HL-60/S4 treated with phorbol 12-myristate 13-acetate at 8.2 ng/mL for 4 days and 3 days (cell line): ENCODE measurements around the gene SNAPC4.

ENCODE experiments used
- in situ Hi-C: fragments of 300-500 bp; cut with MboI; formaldehyde crosslinking; loops from 2 replicates; pipeline ENCODE4 v1.15.0; 2022; ENCODE audit warnings: low sequenced_read_pairs

The SNAPC4 gene

GRCh38 chr9:136393531-136393930 is 6.4 kb downstream of the SNAPC4 start:
- in situ Hi-C loops: no loop called here

- in situ Hi-C loops: no loop called here
These were observed 7.2 kb downstream of the SNAPC4 start for GRCh38 chr9:136392538-136393449.

DNA sequence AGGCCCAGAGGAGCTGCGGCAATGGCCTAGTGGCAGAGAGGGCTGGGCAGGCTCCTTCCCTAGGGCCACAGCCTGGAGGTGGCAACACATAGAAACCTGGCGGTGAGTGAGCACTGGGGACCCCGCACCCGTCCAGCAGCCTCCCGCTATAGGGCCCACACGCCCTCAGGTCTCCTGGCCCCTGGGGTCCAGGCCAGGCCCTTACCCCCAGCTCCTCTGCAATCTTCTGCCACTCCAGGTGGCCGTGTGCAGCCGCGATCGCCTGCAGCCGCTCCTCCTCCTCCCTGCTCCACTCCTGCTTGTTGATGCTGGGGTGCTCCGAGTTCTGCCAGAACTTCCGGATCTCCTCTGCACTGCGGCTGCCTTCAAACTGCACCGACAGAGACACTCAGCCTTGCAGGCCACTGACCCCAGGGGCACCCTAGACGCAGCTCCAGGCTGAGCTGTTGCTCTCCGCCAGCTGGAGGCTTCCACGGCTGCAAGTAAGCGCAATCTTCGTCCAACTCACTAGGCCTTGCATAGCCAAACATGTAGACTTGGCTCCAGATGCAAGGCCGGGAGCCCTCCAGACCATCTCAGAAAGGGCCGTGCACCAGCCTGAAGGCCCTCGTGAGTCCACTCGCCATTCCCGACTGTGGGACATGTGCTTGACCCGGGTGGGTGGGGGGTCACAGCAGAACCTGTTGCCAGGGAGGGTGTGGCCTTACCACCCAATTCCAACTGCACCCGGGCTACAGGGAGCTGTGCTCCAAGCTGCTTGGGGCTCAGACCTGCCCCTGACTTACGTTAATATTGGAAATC is 8.0 kb downstream of the SNAPC4 start:
- in situ Hi-C loops: no loop called here

- in situ Hi-C loops: no loop called here
These were observed 10.6 kb downstream of the SNAPC4 start for GRCh38 chr9:136389396-136389795.

GRCh38 chr9:136387217-136387616 is 12.8 kb downstream of the SNAPC4 start:
- in situ Hi-C loops: no loop called here

GRCh38 chr9:136386018-136386417 is 14.0 kb downstream of the SNAPC4 start:
- in situ Hi-C loops: no loop called here

DNA sequence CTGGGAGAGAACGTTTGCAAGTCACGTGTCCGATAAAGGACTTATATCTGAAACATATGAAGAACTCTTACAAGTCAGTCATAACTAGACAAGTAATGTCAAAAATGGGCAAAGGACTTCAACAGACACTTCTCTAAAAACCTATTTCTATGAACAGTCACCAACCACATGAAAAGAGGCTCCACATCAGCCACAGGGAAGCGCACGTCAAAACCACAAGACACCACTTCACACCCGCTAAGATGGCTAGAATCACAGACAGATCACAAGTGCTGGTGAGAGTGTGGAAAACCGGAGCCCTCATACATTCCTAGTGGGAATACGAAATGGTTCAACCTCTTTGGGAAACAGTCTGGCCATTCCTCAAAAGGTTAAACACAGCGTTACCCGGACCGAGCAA is 15.0 kb downstream of the SNAPC4 start:
- in situ Hi-C loops: no loop called here

DNA sequence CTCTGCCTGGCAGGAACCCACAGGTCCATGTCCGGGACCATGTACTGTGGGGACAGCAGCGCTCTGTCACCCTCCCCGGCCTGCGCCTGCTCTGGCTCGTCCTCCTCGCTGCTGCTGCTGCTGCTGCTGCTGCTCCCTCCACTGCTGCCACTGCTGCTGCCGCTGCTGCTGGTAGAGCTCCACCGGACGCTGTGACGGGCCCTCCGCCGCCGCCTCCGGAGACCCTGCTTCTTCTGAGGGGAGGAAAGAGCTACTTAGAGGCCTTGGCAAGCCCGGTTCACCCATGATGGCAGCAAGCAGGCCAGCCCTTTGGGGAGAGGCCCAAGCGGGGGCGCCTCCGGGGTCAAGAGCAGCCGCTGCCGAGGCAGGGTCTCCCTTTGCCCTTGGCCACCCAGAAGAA is 16.5 kb downstream of the SNAPC4 start:
- in situ Hi-C loops: no loop called here

DNA sequence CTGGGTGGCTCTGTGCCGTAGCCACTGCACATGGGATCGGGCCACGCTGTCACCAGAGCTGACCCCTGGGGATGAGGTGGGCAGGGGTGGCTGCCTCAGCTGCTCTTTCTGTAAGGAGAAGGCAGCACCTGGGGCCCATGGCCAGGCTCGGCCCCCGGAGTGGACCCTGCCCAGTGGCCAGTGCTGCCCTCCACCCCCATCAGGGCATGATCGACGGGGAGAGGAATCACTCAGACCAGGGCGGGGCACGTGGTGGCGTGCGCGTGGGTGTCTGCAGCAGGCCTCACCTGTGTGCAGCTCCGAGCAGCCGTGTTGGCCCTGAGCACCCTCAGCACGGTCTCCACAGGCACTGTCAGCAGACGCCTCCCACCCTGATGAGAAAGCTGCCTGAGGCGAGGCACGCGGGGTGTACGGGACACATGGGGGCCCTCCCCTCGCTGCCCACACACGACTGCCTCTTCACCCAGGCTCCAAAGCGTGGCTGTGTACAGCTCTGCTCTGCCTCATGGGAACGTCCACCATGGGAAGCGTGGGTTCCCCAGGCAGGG is 17.9 kb downstream of the SNAPC4 start:
- in situ Hi-C loops: no loop called here

DNA sequence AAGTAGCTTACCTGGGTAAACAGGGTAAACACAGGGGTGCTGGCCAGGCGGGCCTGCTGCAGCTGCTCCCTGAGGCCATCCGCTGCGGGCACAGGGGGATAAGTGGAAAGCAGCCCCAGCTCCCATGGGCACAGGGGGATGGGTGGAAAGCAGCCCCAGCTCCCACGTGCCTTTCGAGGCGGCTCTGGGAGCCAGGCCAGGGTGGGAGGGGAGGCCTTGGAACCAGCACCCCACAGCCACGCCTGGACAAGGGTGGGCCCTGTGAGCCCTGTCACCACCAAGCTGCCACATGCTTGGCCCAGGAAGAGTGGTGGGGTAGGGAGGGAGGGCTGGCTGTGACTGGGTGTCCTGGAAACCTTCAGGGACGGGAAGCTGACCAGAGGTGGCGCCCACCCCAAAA is 18.7 kb downstream of the SNAPC4 start:
- in situ Hi-C loops: no loop called here

DNA sequence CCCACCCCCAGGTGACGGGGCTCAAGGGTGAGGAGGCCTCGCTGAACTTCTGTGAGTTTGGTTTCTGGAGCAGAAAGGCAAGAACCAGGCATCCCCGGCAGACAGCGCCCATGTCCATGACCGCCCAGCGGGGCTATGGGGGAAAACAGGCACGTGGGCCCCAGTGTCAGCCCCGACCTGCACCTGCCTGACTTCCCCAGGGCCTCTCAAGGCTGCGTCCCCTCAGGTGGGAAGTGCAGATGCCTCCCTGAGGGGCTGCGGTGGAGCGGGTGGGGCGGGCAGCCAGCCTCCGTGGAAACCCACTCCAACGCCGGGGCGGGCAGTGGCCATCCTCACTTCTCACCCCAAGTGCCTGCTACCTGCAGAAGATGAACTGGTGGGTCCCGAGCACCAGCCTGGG is 19.6 kb downstream of the SNAPC4 start:
- in situ Hi-C loops: no loop called here

DNA sequence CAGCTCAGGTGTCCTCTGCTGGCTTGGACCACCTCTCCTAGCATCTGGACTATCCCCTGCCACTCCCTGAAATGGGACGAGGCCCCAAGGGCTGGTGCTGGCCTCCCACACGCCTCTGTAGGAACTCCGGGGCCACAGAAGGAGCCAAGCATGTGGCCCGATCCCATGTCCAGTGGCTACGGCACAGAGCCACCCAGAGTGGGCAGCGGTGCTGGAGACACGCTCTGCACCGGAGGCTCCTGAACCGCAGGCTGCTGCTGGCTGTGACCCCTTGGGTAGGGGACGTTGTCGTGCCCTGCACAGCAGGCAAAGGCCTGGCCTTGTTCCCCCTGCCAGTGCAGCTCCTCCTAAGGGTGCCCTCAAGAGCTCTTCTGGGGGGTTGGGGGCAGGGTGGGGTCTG is 20.1 kb downstream of the SNAPC4 start:
- in situ Hi-C loops: no loop called here

DNA sequence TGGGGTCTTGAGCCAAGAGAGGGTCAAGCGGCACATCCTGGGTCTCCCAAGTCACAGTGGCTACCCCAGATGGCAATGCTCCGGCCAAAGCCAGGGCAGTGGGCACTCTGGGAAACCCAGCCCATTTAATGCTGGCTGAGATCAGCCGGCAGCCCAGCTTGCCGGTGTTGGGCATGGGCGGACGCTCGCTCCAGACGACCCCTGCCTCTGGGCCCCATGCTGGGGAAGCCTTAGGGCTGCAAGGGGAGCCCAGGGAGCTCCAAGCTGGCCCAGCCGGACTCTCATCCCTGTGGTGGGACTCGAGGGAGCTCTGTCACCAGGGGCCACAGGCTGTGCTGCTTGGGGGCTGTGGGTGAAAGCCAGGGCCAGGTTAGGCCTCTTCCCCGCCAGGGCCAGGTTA is 20.6 kb downstream of the SNAPC4 start:
- in situ Hi-C loops: no loop called here

DNA sequence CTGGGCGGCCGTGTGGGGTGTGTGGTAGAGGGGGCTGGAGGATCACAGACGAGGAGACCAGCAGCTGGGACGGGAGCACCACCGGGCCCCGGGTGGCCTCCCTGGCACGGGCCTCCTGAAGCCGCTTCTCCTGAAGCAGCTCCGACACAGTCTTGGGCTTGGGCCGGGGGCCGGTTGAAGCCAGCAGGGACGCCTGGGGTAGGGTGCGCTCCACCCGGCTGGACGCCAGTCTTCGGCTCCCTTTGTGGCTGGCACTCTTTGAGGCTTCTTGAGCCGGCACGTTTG is 21.0 kb downstream of the SNAPC4 start:
- in situ Hi-C loops: no loop called here

DNA sequence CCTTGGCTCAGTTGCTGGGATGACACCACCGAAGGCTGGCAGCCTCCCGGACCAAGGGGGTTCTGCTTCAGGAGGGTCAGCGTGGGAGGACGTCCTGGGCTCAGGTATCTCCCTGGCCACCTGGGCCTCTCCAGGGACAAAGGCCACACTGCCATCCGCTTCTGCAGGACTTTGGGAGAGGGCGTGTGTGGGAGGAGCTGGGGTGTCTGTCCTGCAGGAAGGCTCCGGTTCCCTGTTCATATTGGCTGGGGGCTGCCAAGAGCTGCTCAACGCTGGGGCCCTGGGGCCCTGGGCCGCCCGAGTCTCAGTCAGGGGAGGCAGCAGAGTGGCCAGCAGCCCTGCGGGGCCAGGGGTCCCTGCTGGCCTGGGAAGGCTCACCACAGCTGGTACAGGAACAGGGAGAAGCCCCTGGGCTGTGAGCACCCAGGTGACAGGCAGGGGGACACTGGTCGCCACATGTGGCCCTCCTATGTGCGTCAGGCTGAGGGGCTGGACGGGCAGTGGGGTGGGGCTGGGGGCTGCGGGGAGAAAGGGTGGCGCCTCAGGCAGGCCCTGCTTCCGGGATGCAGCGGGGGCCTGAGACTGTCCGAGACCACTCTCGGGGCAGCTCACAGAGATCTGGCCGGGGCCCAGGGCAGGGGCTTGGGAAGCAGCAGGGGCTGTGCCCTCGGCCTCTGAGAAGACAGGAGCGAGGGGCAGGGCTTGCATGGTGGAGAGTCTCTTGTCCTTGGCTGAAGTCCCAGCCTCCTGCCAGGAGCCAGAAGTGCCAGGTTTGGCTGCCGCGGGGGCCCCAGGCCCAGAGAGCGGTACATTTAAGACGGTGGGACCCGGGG is 21.6 kb downstream of the SNAPC4 start:
- in situ Hi-C loops: no loop called here

DNA sequence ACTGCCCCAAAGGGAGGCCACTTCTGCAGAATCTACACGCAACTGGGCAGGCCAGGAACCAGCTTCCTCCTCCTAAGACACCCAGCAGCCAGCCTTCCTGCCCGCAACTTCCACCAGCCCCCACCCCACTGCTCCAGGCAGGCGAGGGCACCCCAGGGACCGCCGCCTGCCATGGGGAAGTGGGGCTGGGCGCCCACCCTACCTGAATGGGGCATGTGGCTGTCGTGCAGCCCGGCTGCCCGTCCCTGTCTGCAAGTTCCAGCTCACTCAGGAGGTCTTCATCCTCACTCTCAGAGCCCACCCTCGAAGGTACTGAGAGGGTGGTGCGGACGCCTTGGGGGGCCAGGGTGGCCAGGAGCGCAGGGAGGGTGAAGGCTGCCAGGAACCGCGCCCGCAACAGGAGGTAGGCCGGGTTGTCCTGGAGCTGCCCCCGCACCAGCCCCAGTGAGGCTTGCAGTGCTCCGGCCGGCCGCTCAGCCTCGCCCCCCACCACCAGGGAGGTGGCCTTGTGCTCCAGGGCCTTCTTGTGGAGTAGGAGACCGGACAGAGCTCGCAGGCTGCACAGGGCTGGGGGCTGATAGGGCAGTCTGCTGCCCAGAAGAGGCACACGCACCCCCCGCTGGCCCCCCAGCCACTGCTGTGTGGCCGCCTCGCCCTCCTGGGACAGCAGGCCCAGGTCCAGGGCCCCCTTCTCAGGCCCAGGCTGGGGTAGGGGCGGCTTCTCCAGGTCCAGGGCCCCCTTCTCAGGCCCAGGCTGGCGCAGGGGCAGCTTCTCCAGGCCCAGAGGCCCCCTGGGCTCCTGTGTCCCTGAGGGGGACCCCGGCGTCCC is 22.4 kb downstream of the SNAPC4 start:
- in situ Hi-C loops: no loop called here

GRCh38 chr9:136376457-136376856 is 23.5 kb downstream of the SNAPC4 start:
- in situ Hi-C loops: no loop called here

DNA sequence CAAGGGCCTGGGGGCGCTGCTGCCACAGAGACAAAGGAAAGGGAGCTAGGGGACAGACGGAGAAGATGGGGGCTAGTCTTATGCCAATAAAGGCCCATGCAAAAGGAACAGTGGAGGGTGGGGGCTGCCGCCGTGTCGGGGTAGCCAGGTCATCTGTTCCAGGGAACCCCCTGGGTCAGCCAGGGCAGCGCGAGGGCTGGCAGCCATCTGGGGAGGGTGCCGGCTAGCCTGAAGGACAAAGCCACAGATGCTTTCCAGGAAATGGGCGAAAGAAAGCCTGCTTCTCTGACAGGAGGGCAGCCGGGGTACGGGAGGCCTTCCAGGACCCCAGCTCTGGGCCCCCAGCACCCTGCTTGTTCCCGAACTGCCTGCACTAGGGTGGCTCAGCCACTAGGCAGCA is 24.9 kb downstream of the SNAPC4 start:
- in situ Hi-C loops: no loop called here

- in situ Hi-C loops: no loop called here
These were observed 25.8 kb downstream of the SNAPC4 start for GRCh38 chr9:136374183-136374575.
